Spleen (tissue), 7 donors: ENCODE results near the gene ARL8B.

Experiments
- POLR2AphosphoS5 ChIP-seq, 3 donors: sonication (generic); formaldehyde crosslinking; IDR thresholded peaks; one replicate each; pipeline ENCODE4 v1.5.1; 2017; ENCODE audit warnings: antibody characterized with exemption in 3 of 3
- TF ChIP-seq, protein P1 (sequence below), 11 experiments: fragments of 200-600 bp in 7 of 11; fragments of 450-650 bp in 4 of 11; sonication (generic) in 4 of 11; IDR thresholded peaks in 8 of 11; conservative IDR thresholded peaks in 3 of 11; 1 replicate in 7 of 11; 2 replicates in 4 of 11; pipeline versions ENCODE4 v1.4.0 to v1.8.0; 2016 to 2021; ENCODE audit warnings: antibody characterized with exemption in 11 of 11, inconsistent platforms in 4 of 11, mild to moderate bottlenecking in 1 of 11
- donor health status: DM: no; HTN: no; CAD: no; lungs with moderate emphysema.
- donor health status: DM: no; HTN: no; CAD: no.
- donor health status: DM: no; HTN: no; CAD: no.

- TF ChIP-seq, protein P1, sequence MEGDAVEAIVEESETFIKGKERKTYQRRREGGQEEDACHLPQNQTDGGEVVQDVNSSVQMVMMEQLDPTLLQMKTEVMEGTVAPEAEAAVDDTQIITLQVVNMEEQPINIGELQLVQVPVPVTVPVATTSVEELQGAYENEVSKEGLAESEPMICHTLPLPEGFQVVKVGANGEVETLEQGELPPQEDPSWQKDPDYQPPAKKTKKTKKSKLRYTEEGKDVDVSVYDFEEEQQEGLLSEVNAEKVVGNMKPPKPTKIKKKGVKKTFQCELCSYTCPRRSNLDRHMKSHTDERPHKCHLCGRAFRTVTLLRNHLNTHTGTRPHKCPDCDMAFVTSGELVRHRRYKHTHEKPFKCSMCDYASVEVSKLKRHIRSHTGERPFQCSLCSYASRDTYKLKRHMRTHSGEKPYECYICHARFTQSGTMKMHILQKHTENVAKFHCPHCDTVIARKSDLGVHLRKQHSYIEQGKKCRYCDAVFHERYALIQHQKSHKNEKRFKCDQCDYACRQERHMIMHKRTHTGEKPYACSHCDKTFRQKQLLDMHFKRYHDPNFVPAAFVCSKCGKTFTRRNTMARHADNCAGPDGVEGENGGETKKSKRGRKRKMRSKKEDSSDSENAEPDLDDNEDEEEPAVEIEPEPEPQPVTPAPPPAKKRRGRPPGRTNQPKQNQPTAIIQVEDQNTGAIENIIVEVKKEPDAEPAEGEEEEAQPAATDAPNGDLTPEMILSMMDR (IDR thresholded peaks at IDR 0.05 in 8 of 11, conservative IDR thresholded peaks at IDR 0.05 in 3 of 11): no peak
- TF ChIP-seq POLR2AphosphoS5 (IDR thresholded peaks at IDR 0.05): no peak
These were observed 49.9 kb downstream of the ARL8B start for GRCh38 chr3:5172018-5172417.
